Measurements from ENCODE around the gene DTHD1. TPM values are rescaled to one million over a fixed set of nuclear protein-coding genes. Genes with fewer than 3 reads are reported as not detected.

The DTHD1 gene
- total RNA-seq, 2 experiments from 2014 or later, result 0.11 to 0.16 TPM

DNA sequence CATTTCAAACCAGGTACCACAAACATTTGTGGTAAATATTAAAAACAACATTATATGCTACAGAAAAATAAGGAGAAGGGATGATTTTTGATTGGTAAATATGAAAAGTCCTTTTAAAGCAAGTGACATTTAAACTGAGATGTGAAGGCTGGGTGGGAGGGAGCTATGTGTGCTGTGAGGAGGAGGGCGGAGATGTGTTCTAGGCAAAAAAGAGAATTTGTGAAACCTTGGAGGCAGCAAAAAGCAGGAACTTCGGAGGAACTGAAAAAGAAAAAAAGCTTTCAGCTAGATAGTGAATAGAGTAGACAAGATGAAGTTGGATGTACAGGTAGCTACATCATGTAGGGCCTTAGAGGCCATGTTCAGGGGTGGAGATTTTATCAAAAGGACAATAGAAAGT is 27.0 kb upstream of the DTHD1 start:
- Mint-ChIP-seq H3K4me1 (ENCODE audit: low read depth) (peaks cover 36% of the 10 kb centered on the region), H3K36me3 (ENCODE audit: low read depth) (no peaks in the 10 kb centered on the region), H3K4me3 (no peak overlapping the region), H3K9me3 (no peaks in the 10 kb centered on the region), H3K27ac (peak overlapping the region; percentile 37), H3K27me3 (no peaks in the 10 kb centered on the region)
- ATAC-seq (ENCODE audit: poor library complexity), result no peak
- Histone ChIP-seq H3K4me1 (ENCODE audit: insufficient read depth, low read length) (peaks cover 15% of the 10 kb centered on the region), H3K27me3 (ENCODE audit: control insufficient read depth in 1 of 2, insufficient read depth in 2 of 2, low read length in 2 of 2) (no peaks in the 10 kb centered on the region), H3K27ac (ENCODE audit: low read depth in 1 of 2, low read length in 2 of 2) (no peak overlapping the region), H3K4me3 (ENCODE audit: low read length) (no peak overlapping the region), H3K9me3 (ENCODE audit: control insufficient read depth in 1 of 2, insufficient read depth in 1 of 2, low read length in 2 of 2) (no peaks in the 10 kb centered on the region), H3K36me3 (ENCODE audit: insufficient read depth, low read length) (no peaks in the 10 kb centered on the region)
- ChIA-PET POLR2A (interaction anchor here (1.1 to 8.2 kb wide), 3 partner anchors 11 to 32 kb away, joined by 3 to 149 read pairs (median 5); partner anchors contain the start of gene ARAP2), CTCF (interaction anchor here (1.1 to 2.0 kb wide), 3 partner anchors 10 to 31 kb away, joined by 3 to 13 read pairs (median 4); partner anchors contain the start of gene ARAP2)
- intact Hi-C loops (cut with DNase I, micrococcal nuclease), result loop anchor here in 1 of 2 experiments (5.0 kb wide), 1 partner anchor 42 kb away; no protein-coding TSS in a partner anchor
- TF ChIP-seq, protein P1, sequence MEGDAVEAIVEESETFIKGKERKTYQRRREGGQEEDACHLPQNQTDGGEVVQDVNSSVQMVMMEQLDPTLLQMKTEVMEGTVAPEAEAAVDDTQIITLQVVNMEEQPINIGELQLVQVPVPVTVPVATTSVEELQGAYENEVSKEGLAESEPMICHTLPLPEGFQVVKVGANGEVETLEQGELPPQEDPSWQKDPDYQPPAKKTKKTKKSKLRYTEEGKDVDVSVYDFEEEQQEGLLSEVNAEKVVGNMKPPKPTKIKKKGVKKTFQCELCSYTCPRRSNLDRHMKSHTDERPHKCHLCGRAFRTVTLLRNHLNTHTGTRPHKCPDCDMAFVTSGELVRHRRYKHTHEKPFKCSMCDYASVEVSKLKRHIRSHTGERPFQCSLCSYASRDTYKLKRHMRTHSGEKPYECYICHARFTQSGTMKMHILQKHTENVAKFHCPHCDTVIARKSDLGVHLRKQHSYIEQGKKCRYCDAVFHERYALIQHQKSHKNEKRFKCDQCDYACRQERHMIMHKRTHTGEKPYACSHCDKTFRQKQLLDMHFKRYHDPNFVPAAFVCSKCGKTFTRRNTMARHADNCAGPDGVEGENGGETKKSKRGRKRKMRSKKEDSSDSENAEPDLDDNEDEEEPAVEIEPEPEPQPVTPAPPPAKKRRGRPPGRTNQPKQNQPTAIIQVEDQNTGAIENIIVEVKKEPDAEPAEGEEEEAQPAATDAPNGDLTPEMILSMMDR (IDR thresholded peaks at IDR 0.05), result no peak
- DNase-seq, result no peak

DNA sequence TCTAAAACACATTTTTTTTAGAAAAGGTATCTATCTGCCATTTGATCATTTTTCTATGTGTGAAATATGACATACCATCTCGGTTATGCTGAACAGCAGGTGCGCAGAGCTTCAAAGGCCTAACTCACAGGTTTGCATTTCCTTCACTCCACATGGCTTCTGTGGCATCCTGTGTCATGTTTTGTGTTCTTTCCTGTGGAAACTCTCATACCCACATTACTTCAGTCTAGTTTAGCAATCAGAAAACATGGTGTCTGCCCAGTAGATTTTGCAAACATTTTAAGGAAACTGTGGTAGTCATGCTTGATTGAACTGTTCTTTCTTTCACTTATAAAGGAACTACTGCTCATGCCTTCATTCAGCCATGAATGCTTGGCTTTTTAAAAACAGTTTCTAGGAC is 25.8 kb upstream of the DTHD1 start:
- ATAC-seq (ENCODE audit: poor library complexity), result peak; percentile 97
- Histone ChIP-seq H3K36me3 (ENCODE audit: insufficient read depth, low read length) (no peaks in the 10 kb centered on the region), H3K27me3 (ENCODE audit: control insufficient read depth in 1 of 2, insufficient read depth in 2 of 2, low read length in 2 of 2) (no peaks in the 10 kb centered on the region), H3K4me1 (ENCODE audit: insufficient read depth, low read length) (peaks cover 15% of the 10 kb centered on the region), H3K4me3 (ENCODE audit: low read length) (no peak overlapping the region), H3K27ac (ENCODE audit: low read depth in 1 of 2, low read length in 2 of 2) (peak overlapping the region in 1 of 2 donors; percentile 46), H3K9me3 (ENCODE audit: control insufficient read depth in 1 of 2, insufficient read depth in 1 of 2, low read length in 2 of 2) (peaks cover 0 to under 1% of the 10 kb centered on the region in 2 experiments)
- intact Hi-C loops (cut with DNase I, micrococcal nuclease), result loop anchor here in 1 of 2 experiments (1.0 to 5.0 kb wide), 4 partner anchors 11 to 132 kb away; partner anchors contain the start of gene ARAP2
- H3K36me3 Mint-ChIP-seq (ENCODE audit: low read depth), result no peaks in the 10 kb centered on the region
- peak overlapping the region; percentile 56 for H3K4me3 Mint-ChIP-seq
- H3K27ac Mint-ChIP-seq, result peak overlapping the region; percentile 50
- CTCF ChIA-PET, result interaction anchor here (1.3 to 2.0 kb wide), 3 partner anchors 11 to 31 kb away, joined by 3 to 13 read pairs (median 4); partner anchors contain the start of gene ARAP2
- H3K27me3 Mint-ChIP-seq, result no peaks in the 10 kb centered on the region
- DNase-seq, result peak; percentile 26 to 94 (median 48)
- POLR2A ChIA-PET, result interaction anchor here (1.1 to 8.2 kb wide), 3 partner anchors 12 to 31 kb away, joined by 3 to 149 read pairs (median 5); partner anchors contain the start of gene ARAP2
- TF ChIP-seq, protein P1 (IDR thresholded peaks at IDR 0.05), result no peak
- H3K9me3 Mint-ChIP-seq, result no peaks in the 10 kb centered on the region
- peaks cover 36% of the 10 kb centered on the region for H3K4me1 Mint-ChIP-seq (ENCODE audit: low read depth)

DNA sequence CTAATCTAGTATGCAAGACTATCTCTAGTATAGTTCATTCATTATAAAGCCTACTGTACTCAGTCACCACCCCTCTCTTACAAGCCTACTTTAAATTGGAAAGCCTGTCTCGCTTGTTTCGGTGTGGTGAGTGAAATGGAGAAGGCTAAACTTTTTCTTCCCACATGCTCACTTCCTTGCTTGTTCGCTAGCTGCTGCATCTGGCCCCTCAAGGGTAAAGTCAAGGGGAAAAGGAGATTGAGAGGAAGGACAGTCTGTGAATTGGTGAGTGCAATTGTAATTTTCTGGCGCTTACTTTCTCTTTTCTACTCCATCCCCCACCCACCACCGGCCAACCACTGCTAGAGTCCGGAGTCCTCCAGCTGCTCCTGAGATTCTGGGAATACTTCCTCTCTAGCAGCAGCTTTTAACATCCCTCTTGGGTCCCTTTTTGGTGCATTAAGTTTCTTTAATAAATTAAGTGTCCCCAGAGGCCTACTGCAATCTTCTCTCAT is 25.0 kb upstream of the DTHD1 start:
- TF ChIP-seq, protein P1 (IDR thresholded peaks at IDR 0.05), result no peak
- H3K9me3 Mint-ChIP-seq, result no peaks in the 10 kb centered on the region
- H3K27ac ChIP-seq (ENCODE audit: low read depth in 1 of 2, low read length in 2 of 2), result peak overlapping the region in 1 of 2 donors; percentile 33
- H3K4me1 Mint-ChIP-seq (ENCODE audit: low read depth), result peaks cover 36% of the 10 kb centered on the region
- POLR2A ChIA-PET, result interaction anchor here (0.8 to 8.2 kb wide), 2 partner anchors 13 to 59 kb away, joined by 4 to 149 read pairs; partner anchors contain the start of gene ARAP2
- ATAC-seq (ENCODE audit: poor library complexity), result no peak
- no peaks in the 10 kb centered on the region for H3K36me3 Mint-ChIP-seq (ENCODE audit: low read depth)
- peak in 1 of 14 experiments; percentile 10 for DNase-seq
- CTCF ChIA-PET, result no interaction called here
- H3K36me3 ChIP-seq (ENCODE audit: insufficient read depth, low read length), result no peaks in the 10 kb centered on the region
- H3K4me3 ChIP-seq (ENCODE audit: low read length), result peak overlapping the region; percentile 9
- no peaks in the 10 kb centered on the region for H3K27me3 ChIP-seq (ENCODE audit: control insufficient read depth in 1 of 2, insufficient read depth in 2 of 2, low read length in 2 of 2)
- intact Hi-C loops (cut with DNase I, micrococcal nuclease), result loop anchor here in 1 of 2 experiments (5.0 kb wide), 1 partner anchor 131 kb away; no protein-coding TSS in a partner anchor
- H3K27ac Mint-ChIP-seq, result peak overlapping the region; percentile 50
- peak overlapping the region; percentile 23 for H3K4me3 Mint-ChIP-seq
- no peaks in the 10 kb centered on the region for H3K27me3 Mint-ChIP-seq
- peaks cover 0 to 5% of the 10 kb centered on the region in 2 experiments for H3K9me3 ChIP-seq (ENCODE audit: control insufficient read depth in 1 of 2, insufficient read depth in 1 of 2, low read length in 2 of 2)
- peaks cover 15% of the 10 kb centered on the region for H3K4me1 ChIP-seq (ENCODE audit: insufficient read depth, low read length)
